Activated CD8-positive, alpha-beta memory T cell treated with anti-CD3 and anti-CD28 coated beads for 4 hours (primary cell): ENCODE data around the gene USO1.
A peak's percentile ranks its signal among the peaks of the same experiment; 100 is the strongest.
"Not testable (repeated sequence)": the region's sequence is repeated elsewhere in the genome, so short reads cannot be mapped to it uniquely, and the experiment has no call there.

ENCODE experiments used
- DNase-seq, 2 donors: peaks; one replicate each; pipeline ENCODE4 v3.0.0-alpha.2; 2020; ENCODE audit warnings: low read depth in 2 of 2

USO1 gene

GRCh38 chr4:75710246-75710645 lies 14.1 kb upstream of the USO1 start:
- no peak for DNase-seq

DNA sequence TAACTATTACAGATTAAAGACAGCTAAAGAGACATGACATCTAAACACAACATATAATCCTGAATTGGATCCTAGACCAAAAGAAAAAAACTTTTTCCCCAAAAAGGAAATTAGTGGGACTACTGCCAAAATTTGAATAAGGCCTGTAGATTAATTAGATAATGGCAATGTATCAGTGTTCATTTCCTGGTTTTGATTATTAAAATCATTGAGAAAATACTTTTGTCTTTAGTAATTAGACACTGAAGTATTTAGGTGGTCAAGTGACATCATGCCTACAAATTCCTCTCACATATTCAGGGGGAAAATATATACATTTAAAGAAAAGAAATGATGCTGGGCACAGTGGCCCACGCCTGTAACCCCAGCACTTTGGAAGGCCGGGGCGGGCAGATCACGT lies 10.4 kb upstream of the USO1 start:
- no peak for DNase-seq

- no peak for DNase-seq
Observed at GRCh38 chr4:75714704-75715103, 9.7 kb upstream of the USO1 start.

DNA sequence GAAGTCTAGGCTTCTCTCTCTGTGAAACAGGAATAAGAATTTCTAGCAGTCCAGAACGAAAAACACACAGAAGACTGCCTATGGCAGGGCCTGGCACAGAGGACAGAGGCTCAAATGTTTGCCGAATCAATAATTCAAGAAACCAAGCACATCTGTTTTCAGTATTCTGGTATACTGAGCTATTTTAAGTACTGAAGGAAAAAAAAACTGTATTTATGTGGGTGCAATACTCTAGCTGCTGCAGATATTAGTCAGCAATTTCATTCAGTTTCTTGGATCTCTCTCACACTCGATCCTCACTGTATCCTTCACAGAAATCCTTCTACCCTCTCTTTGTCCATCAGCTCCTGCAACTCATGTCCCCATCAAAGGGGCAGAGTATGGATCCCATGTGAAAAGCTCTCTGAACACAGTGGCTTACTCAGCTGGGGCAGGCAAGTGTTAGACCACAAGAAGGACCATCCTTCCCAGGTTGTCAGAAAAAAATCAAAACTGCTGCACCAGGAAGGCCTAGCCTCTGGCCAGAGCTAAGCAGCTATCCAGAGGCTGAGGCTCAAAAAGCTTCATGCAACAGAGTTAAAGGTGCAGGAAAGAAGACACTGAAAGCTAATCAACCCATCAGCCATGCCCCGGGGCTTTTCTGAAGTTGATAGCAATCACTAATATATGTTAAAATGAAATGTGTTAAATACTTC lies 9.1 kb upstream of the USO1 start:
- no peak for DNase-seq

- not testable (repeated sequence) for DNase-seq
Observed at GRCh38 chr4:75716054-75716453, 8.3 kb upstream of the USO1 start.

DNA sequence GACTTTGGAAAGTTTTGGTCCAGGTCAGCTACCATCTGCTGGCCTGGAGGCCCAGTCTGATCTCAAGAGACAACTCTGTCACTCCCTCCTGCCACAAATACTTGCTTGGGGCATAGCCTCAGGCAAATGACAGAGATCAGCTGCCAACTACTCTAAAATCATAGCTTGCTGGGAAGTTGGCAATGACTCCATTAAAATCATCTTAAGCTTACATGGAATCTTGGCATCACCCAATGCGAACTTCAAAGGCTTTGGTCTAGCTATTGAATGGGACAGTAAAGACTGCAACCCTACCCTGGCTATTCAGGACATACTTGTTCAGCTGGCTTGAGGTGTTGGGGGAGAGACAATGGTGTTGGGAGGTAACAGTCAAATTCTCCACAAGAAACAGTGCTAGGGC lies 7.0 kb upstream of the USO1 start:
- no peak for DNase-seq

GRCh38 chr4:75718529-75718928 lies 5.8 kb upstream of the USO1 start:
- no peak for DNase-seq

DNA sequence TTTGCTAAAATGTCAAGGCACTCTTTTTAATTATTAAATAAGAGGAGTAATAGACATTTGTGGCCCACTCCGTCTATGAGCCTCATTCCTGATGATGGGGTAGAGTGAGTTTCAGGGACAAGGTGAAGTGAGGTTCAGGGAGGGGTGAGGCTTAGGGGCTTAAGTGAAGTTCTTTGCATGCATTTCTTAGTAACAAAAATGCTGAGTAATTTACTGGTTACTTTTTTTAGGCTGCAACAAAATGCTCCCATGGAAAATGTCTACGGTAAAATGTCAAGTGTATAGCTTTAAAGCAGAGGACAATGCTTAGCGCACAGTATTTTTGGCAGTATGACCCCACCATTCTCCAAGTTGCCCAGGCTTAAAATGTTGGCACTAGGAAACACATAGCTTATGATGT lies 2.0 kb upstream of the USO1 start:
- DNase-seq: no peak

DNA sequence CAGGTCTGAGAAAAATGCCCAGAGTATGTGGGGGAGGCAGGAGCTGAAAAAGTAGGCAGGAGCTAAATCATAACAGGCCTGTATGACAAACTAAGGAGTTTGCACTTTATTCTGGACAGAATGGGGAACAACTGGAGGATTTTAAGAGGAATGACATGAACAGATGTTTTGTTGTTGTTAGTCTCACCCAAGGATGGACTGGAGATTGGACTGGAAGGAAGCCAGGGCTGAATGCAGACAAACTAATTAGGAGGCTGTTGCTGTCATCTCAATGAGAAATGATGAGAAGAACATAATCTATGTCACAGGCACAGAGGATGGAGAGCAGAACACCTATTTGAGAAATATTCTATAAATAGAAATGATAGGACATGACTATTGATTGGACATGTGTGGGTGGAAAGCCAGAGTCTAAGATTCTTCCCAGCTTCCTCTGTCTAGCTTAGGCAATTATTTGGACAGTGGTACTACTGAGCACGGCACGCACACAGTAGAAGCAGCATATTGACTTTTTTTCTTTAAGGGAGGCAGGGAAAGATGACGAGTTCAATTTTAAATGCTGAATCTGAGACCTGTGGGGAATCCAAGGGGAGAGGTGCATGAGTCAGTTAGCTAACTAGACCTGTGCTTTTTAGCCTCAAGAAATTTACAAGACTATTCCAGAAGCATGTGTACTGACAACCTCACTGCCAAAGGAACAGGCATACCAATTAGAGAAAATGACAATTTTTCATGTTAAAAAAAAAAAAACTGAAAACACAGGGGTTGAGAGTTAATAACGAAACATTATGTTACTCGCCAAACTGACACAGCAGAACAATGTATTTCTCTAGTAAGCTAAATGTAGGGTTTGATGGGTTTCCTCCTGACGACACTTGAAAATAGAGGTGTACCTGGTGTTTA lies 963 bp upstream of the USO1 start:
- no peak for DNase-seq

DNA sequence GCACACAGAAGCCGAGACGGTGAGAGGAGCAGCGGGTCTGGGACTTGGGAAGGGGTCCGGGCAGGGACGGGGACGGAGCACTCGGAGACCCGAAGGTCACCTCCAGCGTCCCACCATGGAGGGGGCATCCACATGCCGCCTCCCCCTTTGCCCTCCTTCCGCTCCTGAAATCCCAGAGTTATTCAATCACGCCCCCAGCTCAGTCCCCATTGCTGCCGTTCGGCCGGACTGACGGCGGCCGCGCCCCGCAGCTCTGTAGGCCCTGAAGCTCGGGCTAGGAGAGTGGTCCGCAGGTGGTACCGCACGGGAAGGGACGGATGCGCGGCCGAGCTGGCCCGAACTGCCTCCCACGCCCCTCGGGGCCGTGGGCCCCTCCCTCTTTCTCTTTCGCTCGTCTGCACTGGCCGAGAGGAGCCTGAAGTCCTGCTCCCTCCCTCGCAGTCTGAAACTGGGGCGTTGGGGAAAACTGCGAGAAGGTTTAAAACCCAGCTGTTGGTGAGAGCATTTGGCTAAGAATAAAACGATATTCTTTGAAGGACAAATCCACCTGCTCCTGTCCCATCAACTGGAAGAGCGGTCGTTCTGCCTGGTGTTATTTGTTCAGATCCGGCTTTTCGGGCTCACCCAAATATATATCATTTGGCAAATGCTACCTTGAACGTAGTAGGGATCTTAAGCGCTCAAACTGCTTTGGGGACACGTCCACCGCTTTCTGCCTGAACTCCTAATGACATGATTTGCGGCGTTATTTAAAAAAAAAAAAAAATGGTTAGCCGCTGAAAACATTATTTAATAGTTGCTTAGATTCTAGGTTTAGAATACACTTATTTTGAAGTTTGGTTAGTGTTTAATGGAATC lies 719 bp downstream of the USO1 start:
- peak; percentile 18 to 19 for DNase-seq

DNA sequence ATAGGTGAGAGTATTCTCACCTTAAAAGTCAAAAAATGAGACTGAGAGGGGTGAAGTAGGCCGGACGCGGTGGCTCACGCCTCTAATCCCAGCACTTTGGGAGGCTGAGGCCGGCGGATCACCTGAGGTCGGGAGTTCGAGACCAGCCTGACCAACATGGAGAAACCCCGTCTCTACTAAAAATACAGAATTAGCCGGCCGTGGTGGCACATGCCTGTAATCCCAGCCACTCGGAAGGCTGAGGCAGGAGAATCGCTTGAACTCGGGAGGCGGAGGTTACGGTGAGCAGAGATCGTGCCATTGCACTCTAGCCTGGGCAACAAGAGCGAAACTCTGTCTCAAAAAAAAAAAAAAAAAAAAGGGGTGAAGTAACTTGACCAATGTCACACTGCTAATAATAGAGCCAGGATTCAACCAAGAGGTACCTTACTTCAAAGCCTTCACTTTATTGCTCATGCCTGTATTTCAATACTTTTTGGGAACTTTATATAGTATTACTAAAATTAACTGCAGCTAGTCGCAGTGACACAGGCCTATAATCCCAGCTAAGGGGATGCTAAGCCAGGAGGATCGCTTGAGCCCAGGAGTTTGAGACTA lies 1.7 kb downstream of the USO1 start:
- not testable (repeated sequence) for DNase-seq

GRCh38 chr4:75726577-75726976 lies 2.2 kb downstream of the USO1 start:
- DNase-seq: no peak

DNA sequence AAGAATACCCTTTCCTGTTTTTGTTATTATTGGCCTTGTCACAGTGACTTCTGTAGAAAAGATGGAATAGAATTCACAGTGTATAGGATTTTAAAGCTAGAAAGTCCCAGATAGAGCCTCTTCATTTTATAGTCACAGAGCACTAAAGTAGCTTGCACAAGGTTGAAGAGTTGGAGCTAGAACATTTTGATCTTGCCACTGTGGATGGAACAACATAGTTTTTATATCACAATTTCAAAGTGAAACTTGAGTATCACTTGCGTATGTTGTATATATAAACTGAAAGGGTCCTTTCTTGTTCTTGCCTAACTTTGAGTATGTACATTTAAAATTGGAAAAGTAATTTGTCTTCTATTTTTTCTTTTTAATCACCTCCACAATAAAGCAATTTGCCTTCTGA lies 2.7 kb downstream of the USO1 start:
- no peak for DNase-seq

GRCh38 chr4:75729836-75730235 lies 5.5 kb downstream of the USO1 start:
- DNase-seq: no peak

GRCh38 chr4:75733369-75733768 lies 9.0 kb downstream of the USO1 start:
- DNase-seq: no peak

DNA sequence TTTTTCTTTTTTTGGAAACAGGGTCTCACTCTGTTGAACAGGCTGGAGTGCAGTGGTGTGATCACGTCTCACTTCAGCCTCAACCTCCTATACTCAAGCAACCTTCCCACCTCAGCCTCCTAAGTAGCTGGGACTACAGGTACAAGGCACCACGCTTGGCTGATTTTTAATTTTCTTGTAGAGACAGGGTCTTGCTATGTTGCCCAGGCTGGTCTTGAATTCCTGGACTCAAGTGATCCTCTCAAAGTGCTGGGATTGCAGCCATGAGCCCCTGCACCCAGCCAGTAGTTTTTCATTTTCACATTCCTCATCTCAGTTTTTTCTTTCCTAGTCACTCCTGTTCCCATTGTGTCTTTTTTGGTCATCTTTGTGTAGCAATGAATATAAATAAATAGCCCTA lies 11.1 kb downstream of the USO1 start:
- DNase-seq: no peak

DNA sequence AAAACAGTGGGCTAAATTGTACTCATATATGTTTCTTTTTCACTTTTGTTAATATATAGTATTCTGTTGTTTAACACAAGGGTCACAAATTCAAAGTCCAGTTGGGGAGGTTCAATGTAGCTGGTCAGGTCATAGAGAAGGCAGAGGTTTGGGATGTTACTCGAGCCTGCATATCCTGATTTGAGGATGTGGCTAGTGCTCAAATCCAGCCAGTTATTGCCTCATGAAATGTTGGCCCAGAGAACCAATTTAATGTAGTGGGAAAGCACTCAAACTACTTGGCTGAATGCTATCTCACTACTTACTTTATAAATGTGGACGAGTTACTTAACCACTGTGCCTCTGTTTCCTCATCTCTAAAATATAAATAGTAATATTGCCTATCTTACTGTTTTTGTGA lies 12.5 kb downstream of the USO1 start:
- no peak for DNase-seq

GRCh38 chr4:75737398-75737797 lies 13.0 kb downstream of the USO1 start:
- DNase-seq: no peak

DNA sequence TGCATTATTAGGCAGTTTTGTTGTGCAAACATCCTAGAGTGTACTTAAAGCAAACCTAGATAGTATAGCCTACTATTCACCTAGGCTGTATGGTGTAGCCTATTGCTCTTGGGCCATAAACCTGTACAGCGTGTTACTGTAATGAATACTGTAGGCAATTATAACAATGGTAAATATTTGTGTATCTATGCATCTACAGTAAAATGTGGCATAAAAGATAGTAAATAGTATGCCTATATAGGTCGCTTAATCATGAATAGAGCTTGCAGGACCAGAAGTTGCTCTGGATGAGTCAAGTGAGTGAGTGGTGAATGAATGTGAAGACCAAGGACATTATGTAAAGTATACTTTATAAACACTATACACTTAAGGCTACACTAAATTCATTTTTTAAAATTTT lies 16.6 kb downstream of the USO1 start:
- no peak for DNase-seq

DNA sequence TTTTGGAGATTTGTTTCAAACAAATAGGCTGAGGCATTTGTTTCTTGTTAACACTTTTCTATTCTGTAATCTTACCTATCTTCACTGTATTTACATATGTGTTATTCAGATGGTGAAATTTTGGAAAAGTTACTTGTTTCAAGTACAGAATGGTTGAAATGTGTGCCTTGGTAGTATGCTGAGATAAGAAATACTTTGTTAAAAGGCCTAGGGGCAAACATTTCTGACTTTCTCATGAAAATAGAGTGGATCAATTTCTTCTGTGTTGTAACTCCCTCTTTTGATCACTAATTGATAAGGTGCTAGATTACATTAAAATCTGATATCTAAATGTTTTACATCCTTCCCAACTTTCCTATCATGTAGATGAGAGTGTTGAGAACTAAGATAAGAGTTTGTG lies 18.1 kb downstream of the USO1 start:
- no peak for DNase-seq

DNA sequence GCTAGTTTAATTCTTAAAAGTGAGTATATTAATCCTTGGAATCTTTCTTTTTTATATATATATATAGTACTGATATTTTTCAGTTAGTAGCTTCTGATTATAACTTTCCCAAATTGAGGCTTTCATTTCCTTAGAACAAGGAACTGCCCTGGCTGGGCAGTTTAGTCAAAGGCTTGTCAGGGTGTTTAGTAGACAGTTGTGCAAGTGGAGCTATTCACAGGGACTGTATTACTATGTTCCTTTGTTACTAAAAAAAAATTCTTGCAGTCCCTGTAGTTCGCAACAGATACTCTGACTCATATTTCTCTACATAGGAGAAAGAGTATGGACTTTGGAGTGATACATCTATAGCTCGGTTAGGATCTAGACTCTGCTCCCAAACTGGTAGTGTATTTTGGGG lies 20.8 kb downstream of the USO1 start:
- DNase-seq: no peak

DNA sequence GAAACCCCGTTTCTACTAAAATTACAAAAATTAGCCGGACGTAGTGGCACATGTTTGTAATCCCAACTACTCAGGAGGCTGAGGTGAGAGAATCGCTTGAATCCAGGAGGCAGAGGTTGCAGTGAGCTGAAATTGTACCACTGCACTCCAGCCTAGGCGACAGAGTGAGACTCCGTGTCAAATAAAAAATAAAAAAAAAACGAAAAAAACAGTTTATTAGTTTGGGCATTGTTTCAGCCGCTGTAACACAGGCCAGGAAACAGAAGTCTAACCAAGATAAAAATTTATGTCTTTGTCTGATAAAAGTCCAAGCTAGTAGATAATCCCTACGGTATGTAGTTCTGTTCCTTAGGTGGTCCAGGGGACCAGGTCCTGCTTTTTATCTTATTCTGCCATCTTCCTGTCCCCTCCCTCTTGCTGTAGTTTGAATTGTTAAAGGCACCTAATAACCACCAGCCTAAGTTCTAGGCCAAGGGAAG lies 21.4 kb downstream of the USO1 start:
- DNase-seq: no peak
